ENCODE data around the gene TUBGCP2. TPM values are rescaled to one million over a fixed set of nuclear protein-coding genes. Genes with fewer than 3 reads are reported as not detected.

TUBGCP2 gene
- total RNA-seq, 1 donor from 2014 or later: 56.2 TPM

DNA sequence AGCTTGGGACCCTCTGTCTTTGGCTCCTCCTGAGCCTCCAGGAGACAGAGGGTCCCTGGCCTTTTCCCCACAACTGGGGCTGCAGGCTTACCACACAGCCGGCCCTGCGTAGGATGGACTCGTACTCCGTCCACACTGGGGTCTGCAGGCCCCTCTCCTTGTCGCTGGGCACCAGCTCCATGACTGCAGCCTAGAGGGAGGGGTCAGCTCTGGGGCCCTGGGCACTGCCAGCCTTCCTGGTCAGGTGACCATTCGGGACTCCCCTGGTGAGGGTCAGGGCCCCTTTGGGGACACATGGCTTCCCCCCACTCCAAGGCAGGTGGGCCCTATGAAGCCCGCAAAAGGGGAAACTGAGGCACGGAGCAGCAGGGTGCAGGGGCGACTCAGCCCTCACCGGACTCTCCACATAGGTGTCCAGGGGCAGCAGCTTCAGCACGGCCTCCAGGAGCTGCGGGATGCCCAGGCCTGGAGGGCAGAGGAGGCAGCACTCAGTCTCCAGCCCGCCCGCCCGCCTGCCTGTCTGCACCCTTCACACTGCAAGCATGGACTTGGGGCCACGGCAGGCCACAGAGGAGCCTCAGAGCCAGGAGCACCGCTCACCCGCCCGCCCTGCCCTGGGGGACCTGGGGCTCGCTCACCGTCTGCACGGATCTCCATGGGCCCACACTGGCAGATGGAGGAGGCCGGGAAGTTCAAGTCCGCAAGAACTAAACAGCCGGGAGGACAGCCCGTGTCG, 48.0 kb upstream of the TUBGCP2 start:
- Histone ChIP-seq H3K9me3 (ENCODE audit: insufficient read depth, low read depth, low read length) (no peaks in the 10 kb centered on the region), H3K4me2 (ENCODE audit: low read length) (peak overlapping the region; percentile 85), H3K27me3 (ENCODE audit: insufficient read depth, low read length) (no peaks in the 10 kb centered on the region), H2AFZ (ENCODE audit: low read depth, low read length) (peak overlapping the region; percentile 87), H3K9ac (ENCODE audit: low read length) (peak overlapping the region; percentile 73), H3K27ac (ENCODE audit: low read depth, low read length) (no peak overlapping the region), H3K4me1 (ENCODE audit: insufficient read depth, low read length) (peaks cover 9% of the 10 kb centered on the region), H3K4me3 (ENCODE audit: insufficient read depth, low read depth, low read length) (peak overlapping the region; percentile 57), H4K20me1 (ENCODE audit: insufficient read depth, low read length) (peaks cover 7% of the 10 kb centered on the region), H3K36me3 (ENCODE audit: insufficient read depth, low read length) (no peaks in the 10 kb centered on the region), H3K79me2 (ENCODE audit: insufficient read depth, low read length) (peaks cover 5% of the 10 kb centered on the region)
- peak overlapping the region; percentile 78 for H3K4me3 Mint-ChIP-seq (ENCODE audit: unreplicated experiment)
- no peaks in the 10 kb centered on the region for H3K36me3 Mint-ChIP-seq (ENCODE audit: low read depth, unreplicated experiment)
- FAIRE-seq: no peak
- H3K27ac Mint-ChIP-seq (ENCODE audit: unreplicated experiment): no peak overlapping the region
- no peaks in the 10 kb centered on the region for H3K4me1 Mint-ChIP-seq (ENCODE audit: low read depth, unreplicated experiment)
- no peaks in the 10 kb centered on the region for H3K9me3 Mint-ChIP-seq (ENCODE audit: unreplicated experiment)
- H3K27me3 Mint-ChIP-seq (ENCODE audit: low read depth, unreplicated experiment): no peaks in the 10 kb centered on the region
- no peak for TF ChIP-seq CTCF (IDR thresholded peaks at IDR 0.05; ENCODE audit: insufficient read depth, low read depth, low read length)
- TF ChIP-seq EZH2 (IDR thresholded peaks at IDR 0.05; ENCODE audit: insufficient read depth, low read length): no peak
- DNase-seq (ENCODE audit: low read depth): no peak

- no peaks in the 10 kb centered on the region for H3K9me3 Mint-ChIP-seq (ENCODE audit: unreplicated experiment)
- TF ChIP-seq CTCF (IDR thresholded peaks at IDR 0.05; ENCODE audit: insufficient read depth, low read depth, low read length): no peak
- TF ChIP-seq EZH2 (IDR thresholded peaks at IDR 0.05; ENCODE audit: insufficient read depth, low read length): no peak
- H3K4me3 Mint-ChIP-seq (ENCODE audit: unreplicated experiment): peak overlapping the region; percentile 50
- Histone ChIP-seq H4K20me1 (ENCODE audit: insufficient read depth, low read length) (peaks cover 7% of the 10 kb centered on the region), H3K79me2 (ENCODE audit: insufficient read depth, low read length) (peaks cover 5% of the 10 kb centered on the region), H2AFZ (ENCODE audit: low read depth, low read length) (no peak overlapping the region), H3K4me1 (ENCODE audit: insufficient read depth, low read length) (peaks cover 9% of the 10 kb centered on the region), H3K9me3 (ENCODE audit: insufficient read depth, low read depth, low read length) (no peaks in the 10 kb centered on the region), H3K4me3 (ENCODE audit: insufficient read depth, low read depth, low read length) (no peak overlapping the region), H3K9ac (ENCODE audit: low read length) (no peak overlapping the region), H3K36me3 (ENCODE audit: insufficient read depth, low read length) (no peaks in the 10 kb centered on the region), H3K27ac (ENCODE audit: low read depth, low read length) (no peak overlapping the region), H3K4me2 (ENCODE audit: low read length) (peak overlapping the region; percentile 85), H3K27me3 (ENCODE audit: insufficient read depth, low read length) (no peaks in the 10 kb centered on the region)
- H3K4me1 Mint-ChIP-seq (ENCODE audit: low read depth, unreplicated experiment): no peaks in the 10 kb centered on the region
- no peaks in the 10 kb centered on the region for H3K36me3 Mint-ChIP-seq (ENCODE audit: low read depth, unreplicated experiment)
- H3K27ac Mint-ChIP-seq (ENCODE audit: unreplicated experiment): no peak overlapping the region
- FAIRE-seq: no peak
- no peaks in the 10 kb centered on the region for H3K27me3 Mint-ChIP-seq (ENCODE audit: low read depth, unreplicated experiment)
- DNase-seq (ENCODE audit: low read depth): no peak
Measured at GRCh38 chr10:133355991-133356390, 47.3 kb upstream of the TUBGCP2 start.

- Histone ChIP-seq H3K9me3 (ENCODE audit: insufficient read depth, low read depth, low read length) (no peaks in the 10 kb centered on the region), H3K79me2 (ENCODE audit: insufficient read depth, low read length) (peaks cover 5% of the 10 kb centered on the region), H3K4me3 (ENCODE audit: insufficient read depth, low read depth, low read length) (no peak overlapping the region), H2AFZ (ENCODE audit: low read depth, low read length) (no peak overlapping the region), H3K9ac (ENCODE audit: low read length) (no peak overlapping the region), H4K20me1 (ENCODE audit: insufficient read depth, low read length) (peaks cover 7% of the 10 kb centered on the region), H3K4me1 (ENCODE audit: insufficient read depth, low read length) (peaks cover 9% of the 10 kb centered on the region), H3K36me3 (ENCODE audit: insufficient read depth, low read length) (no peaks in the 10 kb centered on the region), H3K27ac (ENCODE audit: low read depth, low read length) (no peak overlapping the region), H3K27me3 (ENCODE audit: insufficient read depth, low read length) (no peaks in the 10 kb centered on the region), H3K4me2 (ENCODE audit: low read length) (no peak overlapping the region)
- H3K4me3 Mint-ChIP-seq (ENCODE audit: unreplicated experiment): no peak overlapping the region
- FAIRE-seq (no peak), DNase-seq (ENCODE audit: low read depth) (no peak)
- TF ChIP-seq EZH2 (IDR thresholded peaks at IDR 0.05; ENCODE audit: insufficient read depth, low read length) (no peak), CTCF (IDR thresholded peaks at IDR 0.05; ENCODE audit: insufficient read depth, low read depth, low read length) (no peak)
- H3K27me3 Mint-ChIP-seq (ENCODE audit: low read depth, unreplicated experiment): no peaks in the 10 kb centered on the region
- H3K4me1 Mint-ChIP-seq (ENCODE audit: low read depth, unreplicated experiment): no peaks in the 10 kb centered on the region
- H3K27ac Mint-ChIP-seq (ENCODE audit: unreplicated experiment): no peak overlapping the region
- no peaks in the 10 kb centered on the region for H3K36me3 Mint-ChIP-seq (ENCODE audit: low read depth, unreplicated experiment)
- H3K9me3 Mint-ChIP-seq (ENCODE audit: unreplicated experiment): no peaks in the 10 kb centered on the region
Measured at GRCh38 chr10:133355266-133355665, 46.6 kb upstream of the TUBGCP2 start.
